ENCODE data around the gene TARS2. TPM values are rescaled to one million over a fixed set of nuclear protein-coding genes. Genes with fewer than 3 reads are reported as not detected.
A peak's percentile ranks its signal among the peaks of the same experiment; 100 is the strongest.

Gene TARS2, protein sequence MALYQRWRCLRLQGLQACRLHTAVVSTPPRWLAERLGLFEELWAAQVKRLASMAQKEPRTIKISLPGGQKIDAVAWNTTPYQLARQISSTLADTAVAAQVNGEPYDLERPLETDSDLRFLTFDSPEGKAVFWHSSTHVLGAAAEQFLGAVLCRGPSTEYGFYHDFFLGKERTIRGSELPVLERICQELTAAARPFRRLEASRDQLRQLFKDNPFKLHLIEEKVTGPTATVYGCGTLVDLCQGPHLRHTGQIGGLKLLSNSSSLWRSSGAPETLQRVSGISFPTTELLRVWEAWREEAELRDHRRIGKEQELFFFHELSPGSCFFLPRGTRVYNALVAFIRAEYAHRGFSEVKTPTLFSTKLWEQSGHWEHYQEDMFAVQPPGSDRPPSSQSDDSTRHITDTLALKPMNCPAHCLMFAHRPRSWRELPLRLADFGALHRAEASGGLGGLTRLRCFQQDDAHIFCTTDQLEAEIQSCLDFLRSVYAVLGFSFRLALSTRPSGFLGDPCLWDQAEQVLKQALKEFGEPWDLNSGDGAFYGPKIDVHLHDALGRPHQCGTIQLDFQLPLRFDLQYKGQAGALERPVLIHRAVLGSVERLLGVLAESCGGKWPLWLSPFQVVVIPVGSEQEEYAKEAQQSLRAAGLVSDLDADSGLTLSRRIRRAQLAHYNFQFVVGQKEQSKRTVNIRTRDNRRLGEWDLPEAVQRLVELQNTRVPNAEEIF
- 16.8 TPM for polyA plus RNA-seq (2013, experiment 1 of 2; ENCODE audit: insufficient read length)
- 11.5 TPM for polyA plus RNA-seq (2013, experiment 2 of 2; ENCODE audit: insufficient read length)

DNA sequence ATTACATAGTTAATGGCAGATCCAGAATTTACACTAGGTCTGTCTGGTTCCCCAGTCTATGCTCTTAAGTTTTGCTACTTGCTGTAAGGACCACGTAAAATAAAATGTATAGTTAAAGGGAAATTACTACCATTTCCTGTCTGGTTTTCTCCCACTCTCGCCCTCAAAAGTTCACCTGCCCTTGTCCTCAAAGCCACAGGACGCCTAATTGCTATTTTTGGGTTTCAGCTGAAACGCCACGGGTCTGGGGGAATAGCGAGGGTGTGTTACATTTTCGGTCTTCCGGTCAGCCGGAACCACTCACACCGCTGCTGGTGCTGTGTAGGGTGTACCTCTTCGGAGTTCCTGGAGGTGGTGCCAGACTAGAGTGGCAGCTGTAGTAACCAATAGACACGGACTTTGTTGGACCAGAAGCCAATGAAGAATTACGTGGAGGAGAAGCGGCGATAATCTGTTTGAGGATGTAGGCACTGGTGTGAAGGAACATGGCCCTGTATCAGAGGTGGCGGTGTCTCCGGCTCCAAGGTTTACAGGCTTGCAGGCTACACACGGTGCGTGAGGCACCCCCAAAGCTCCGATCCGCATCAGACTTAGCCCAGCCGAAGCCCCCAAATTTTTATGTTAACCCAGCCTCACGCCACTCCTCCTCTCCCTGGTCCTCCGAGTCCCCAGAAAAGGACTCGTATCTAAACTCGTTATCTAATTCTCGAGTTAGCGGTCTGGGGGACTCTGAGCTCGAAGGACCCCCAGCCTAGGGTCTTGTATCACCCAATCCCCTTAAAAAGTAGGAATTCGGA lies at the start of gene TARS2:
TARS2 (plus strand) TSS at position 454 of the 797 bp plus-strand sequence; CDS start at position 486, 32 bp downstream.
- DNase-seq = peak; percentile 99

DNA sequence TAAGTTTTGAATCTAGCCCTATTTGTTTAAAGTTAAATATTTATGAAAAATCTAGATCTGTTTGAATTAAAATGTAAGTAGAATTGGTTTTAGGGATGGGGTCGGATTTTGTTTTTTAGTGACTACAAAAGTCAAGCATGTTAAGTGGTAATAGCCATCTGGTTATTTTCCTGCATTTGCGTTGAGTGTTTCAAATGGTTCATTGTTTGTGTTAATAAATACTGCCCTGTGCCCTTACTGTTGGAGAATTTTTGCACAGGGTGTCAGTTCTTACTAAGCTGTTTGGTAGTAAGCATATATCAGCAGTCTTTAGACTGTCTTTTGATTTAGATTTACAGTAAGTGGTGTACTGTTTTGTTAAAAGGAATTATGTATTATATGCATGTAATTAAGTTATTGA lies 46.1 kb upstream of the TARS2 start:
- no peak for DNase-seq

DNA sequence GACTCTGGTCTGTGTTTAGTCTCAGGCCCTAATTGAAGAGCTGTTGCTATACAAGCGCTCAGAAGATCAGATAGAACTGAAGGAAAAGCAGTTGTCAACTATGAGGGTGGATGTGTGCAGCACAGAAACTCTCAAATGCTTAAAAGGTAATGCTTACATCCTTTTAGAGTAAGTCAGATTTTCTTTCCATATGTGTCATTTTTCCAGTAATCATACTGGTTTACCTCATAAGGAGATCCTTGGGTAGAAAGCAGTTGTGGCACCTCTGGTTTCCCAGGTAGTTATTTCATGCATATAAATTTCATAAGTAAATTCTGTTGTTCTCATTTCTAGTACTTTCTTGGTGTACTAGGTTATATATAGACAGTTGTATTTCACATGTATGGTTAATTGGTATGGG lies 43.0 kb upstream of the TARS2 start:
- no peak for DNase-seq

DNA sequence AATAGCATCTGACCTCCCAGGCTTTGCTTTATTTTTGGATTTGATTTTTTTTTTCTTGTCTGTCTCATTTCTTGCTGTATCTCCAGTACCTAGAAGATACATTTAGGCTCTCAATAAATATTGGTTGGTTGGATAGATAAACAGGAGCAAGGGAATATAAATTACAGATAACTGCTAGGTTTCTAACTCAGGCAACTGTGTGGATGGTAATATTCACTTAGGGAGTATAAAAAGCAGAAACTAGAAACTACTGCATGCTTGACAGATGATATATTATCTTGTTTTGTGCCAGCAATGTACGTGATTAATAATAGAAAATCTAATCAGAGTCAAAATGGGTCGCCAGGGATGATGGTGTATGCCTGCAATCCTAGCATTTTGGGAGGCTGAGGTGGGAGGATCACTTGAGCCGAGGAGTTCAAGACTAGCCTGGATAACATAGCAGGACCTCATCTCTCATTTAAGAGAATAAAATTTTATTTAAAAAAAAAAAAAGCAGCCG lies 31.0 kb upstream of the TARS2 start:
- DNase-seq = no peak

DNA sequence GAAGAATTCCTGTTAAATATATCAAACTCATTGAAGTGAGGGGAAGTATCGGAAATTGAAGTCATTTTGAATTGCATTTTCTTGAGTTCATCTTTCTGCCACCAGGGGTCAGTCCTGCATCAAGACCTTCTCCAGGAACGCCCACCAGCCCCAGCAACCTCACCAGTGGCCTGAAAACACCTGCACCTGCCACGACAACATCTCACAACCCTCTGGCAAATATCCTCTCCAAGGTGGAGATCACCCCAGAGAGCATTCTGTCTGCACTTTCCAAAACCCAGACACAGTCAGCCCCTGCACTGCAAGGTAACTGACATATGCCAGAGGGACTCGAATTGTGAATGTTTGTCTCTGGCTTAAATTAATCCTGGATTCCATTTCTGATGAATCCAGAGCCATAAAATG lies 22.8 kb upstream of the TARS2 start:
- peak; percentile 42 for DNase-seq

DNA sequence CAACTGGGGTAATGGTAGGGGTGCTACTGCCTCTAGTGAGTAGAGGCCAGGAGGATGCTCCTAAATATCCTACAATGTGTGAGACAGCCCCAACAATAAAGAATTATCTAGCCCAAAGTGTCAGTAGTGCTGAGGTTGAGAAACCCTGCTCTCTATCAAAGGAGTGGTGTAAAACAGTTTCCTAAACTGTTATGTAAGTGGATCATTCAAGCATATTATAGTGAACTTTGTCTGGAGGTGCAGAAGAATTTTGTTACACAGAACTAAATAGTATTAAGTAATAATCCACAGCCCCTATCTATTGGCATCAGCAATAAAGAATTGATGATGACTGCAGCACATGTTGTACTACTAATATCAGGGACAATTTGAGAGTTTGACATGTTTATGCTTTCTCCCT lies 20.3 kb upstream of the TARS2 start:
- DNase-seq = no peak

DNA sequence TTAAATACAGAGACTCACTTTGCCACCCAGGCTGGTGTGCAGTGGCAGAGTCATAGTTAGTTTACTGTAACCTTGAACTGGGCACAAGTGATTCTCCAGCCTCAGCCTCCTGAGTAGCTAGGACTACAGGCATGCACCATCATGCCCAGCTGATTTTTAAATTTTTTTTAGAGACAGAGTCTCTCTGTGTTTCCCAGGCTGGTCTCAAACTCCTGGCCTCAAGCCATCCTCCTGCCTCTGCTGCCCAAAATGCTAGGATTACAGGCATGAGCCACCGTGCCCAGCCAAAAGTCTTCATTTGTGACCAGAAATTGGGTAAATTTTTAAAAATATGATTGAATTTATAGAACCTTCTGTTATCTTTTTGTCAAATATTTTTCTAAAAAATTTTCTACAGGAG lies 17.9 kb upstream of the TARS2 start:
- DNase-seq = no peak

DNA sequence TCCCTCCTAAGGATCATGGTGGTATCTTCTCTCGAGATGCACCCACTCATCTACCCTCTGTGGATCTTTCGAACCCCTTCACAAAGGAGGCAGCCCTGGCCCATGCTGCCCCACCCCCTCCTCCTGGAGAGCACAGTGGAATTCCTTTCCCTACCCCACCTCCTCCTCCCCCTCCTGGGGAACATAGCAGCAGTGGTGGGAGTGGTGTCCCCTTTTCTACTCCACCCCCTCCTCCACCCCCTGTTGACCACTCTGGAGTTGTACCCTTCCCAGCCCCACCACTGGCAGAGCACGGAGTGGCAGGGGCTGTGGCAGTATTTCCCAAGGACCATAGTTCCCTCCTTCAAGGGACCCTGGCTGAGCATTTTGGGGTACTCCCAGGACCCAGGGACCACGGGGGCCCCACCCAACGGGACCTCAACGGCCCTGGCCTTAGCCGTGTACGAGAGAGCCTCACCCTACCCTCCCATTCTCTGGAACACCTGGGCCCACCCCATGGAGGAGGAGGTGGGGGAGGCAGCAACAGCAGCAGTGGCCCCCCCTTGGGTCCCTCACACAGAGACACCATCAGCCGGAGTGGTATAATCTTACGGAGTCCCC lies 14.5 kb upstream of the TARS2 start:
- DNase-seq = no peak

DNA sequence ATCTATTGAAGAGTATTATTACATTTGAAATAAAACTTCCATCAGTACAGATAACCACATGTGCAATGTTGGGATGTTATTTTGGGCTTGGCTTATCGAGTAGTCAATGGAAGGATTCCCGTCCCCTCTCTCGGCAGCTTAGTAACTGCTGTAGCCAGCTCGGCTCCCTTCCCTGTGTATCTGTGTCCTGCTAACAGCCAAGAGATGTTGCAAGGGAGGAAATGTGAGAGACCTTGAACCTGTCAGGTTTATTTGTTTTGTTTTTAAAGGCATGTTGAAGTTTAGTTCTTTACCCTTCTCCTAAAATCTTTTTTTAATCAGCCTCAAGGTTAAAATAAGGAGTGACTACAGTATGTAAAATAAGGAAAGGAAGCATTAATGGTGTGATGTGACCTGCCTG lies 13.6 kb upstream of the TARS2 start:
- no peak for DNase-seq

DNA sequence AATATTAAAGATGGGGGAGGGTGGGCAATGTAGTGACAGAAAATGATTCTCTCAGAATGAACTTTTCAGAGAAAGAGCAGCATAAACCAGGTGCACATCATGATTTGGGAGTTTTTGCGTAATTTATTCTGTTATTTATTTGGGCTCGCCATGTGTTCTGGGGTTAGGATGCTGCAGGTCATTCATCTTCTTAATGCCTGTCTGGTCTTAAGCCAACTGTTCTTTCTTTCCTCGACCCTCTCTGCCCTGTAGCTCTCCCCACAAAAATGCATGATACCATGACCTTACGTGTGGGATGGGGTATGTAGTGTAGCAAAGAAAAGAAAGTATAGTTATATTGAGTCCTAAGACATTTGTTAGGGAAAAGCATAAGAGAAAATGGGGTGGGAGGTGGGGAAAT lies 12.3 kb upstream of the TARS2 start:
- DNase-seq = no peak

DNA sequence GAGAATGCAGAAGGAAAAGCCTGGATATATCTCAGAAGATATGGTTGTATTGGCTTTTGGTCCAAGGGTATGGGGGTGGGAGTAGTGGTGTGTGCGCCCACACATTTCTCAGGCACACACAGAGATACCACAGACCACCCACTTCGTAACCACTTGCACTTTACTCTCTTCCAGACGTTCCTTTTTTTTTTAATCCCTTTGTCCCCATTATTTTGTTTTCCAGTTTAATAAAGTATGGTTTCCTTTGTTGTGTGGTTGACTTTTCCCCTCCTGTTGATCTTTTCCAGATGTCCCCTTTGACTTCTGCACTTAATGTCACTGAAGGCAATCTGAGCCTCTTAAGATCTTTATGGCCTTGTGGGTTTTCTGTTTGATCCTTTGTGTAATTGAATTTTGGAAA lies 10.5 kb upstream of the TARS2 start:
- no peak for DNase-seq

DNA sequence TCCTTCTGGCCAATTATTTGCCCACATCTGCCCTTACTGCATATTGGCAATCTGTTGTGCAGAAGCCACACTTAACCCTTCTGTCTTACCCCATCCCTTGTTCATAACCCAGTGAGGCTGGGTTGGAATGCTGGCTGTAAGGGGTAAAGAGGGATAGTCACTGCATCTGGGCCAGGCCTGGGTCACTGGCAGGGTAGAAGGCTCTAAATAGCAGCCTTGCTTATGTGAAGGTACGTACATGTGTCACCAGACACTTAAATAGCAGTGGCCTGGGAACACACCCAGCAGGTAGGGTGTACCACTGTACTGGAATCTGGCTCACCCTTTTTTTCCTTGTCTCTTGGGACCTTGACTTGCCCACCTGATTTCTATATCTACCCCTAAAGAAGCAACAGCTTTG lies 9.9 kb upstream of the TARS2 start:
- DNase-seq = no peak

DNA sequence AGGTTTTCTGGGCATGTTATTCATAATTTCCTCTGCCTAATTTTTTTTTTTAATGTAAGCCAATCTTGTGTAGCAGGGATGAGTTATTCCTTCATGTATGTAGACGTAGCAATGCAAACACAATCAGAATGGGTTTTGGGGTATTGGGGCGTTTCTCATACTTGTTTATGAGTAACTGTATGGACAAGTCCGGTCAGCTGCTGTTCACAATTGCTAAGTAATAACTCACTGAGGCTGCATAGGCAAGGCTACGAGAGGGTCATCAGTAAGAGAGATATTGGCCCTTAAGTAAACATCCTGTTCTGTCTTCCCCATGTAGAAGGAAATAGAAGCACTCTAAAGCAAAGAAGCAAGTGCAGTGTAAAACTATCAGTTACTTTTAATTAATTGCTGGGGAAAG lies 9.5 kb upstream of the TARS2 start:
- peak; percentile 50 for DNase-seq

DNA sequence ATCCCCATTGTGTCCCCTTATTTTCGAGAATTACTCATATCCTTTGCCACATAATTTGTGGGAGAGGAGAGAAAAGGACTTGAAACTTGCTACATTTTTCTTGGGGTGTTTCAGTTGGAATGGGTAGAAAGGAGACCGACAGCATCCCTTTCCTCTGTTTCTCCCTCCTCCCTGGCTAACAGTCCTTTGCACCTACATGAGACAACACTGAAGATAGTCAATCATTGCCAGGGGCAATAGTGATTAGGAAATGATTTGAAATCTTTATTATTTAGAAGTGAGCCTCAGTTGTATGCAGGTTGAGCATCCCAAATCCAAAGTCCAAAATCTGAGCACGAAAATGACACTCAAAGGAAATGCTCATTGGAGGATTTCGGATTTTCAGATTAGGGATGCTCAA lies 7.8 kb upstream of the TARS2 start:
- DNase-seq = no peak

DNA sequence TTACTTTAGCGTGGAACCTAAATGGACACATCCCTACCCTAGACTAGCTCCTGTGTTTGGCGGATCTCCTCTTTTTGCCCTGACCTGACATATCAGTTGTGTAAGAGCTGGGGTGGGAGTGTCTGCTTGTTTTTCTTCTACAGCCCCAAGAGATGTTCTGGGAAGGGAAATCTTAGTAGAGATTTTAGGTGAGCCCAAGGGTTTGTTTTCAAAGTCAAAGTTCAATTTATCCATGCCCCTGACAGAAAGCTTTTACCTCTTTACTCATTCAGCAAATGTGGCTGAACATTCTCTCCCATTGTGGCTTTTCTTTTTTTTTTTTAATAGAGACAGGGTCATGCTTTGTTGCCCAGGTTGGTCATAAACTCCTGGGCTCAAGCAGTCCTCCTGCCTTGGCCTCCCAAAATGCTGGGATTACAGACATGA lies 7.3 kb upstream of the TARS2 start:
- DNase-seq = no peak

DNA sequence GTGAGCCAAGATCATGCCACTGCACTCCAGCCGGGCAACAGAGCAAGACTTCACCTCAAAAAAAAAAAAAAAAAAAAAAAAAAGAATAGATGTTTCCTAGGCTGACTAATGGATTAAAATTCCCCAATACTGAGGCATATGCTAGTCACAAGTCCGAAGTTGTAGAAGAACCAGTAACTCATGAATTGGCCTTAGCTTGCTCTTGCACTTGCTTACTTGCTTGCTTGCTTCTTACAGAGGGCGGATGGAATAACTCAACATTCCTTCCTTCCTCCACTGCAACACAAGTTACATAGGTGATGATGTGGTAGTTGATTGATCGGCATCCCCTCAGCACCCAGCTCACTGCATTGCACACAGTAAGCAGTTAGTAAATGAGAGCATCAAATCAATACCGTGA lies 2.8 kb upstream of the TARS2 start:
- DNase-seq = peak; percentile 40

DNA sequence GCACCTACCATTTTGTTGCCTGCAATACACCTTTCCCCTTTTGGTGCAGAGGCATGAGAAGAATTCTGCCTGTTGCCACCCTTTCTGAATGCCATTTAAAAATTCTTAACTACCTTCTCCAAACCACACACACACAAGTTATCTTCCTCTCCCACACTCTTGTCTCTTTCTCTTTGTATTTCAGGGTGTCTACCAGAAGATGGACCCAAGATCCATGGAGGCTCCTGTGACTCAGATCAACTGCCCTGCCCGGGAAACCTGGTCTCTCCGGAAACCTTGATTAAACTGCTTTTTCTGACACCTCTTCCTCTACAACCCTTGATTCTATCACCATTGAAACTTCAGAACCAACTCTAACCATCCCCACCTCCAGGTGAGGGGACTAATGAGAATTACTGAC lies 2.4 kb upstream of the TARS2 start:
- peak; percentile 38 for DNase-seq

DNA sequence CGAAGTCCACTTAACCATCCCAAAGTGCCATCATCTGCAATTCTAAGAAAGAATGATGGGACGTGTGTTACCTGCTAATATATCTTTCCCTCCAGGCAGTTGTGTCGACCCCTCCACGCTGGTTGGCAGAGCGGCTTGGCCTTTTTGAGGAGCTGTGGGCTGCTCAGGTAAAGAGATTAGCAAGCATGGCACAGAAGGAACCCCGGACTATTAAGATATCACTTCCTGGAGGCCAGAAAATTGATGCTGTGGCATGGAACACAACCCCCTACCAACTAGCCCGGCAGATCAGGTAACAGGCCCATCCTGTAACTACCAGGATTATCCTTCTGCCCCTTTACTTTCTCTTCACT lies 520 bp downstream of the TARS2 start:
- no peak for DNase-seq

DNA sequence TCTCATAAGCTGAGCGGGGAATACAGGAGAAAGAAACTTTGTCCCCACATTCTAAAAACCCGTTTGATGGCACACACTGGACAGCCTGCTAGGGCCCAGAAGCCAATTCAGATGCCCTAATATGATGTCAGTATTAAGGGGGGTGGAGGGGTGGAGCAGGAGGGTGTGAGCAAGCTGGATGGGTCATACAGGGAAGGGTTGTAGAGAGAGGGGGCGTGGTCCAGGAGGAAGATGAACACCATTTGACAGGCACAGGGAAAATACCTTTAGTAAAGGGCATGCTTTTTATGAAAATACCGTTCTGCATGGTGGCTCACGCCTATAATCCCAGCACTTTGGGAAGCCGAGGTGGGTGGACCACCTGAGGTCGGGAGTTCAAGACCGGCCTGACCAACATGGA lies 6.0 kb downstream of the TARS2 start:
- no peak for DNase-seq

DNA sequence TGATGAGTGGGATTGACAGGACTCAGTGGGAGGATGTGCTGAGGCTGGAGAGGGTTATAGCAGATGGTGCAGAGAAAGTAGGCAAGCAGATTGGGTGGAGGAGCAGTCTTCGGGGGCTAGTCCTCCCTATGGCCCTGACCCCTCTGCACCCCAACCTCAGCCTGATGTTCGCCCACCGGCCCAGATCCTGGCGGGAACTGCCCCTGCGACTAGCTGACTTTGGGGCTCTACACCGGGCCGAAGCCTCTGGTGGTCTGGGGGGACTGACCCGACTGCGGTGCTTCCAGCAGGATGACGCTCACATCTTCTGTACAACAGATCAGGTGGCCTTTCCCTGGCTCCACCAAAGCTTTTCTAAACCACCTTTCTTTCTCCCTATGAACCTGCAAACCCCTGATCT lies 11.1 kb downstream of the TARS2 start:
- DNase-seq = no peak

DNA sequence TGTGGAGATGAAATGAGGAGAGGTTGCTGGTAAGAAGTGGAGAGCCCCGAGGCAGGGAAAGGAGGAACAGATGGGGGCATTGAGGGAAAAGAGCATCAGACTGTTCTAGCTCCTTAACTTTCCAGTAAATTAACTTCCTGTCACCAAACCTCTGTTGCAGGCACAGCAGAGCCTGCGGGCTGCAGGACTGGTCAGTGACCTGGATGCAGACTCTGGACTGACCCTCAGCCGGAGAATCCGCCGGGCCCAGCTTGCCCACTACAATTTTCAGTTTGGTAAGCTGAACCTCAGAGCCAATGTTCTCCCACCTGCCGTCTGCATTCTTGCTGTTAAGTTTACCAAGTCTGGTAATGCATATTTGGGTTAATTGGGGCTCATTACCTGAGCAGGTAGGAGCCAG lies 18.2 kb downstream of the TARS2 start:
- no peak for DNase-seq
